GM12801 (cell line): Measurements from ENCODE around the gene PDCD6IP.

Source experiments
- TF ChIP-seq, protein P1 (sequence below): IDR thresholded peaks from one replicate; pipeline ENCODE4 v1.5.1; 2011; ENCODE audit warnings: control low read depth; ENCODE audit not compliant: insufficient read length; ENCODE audit errors: extremely low read depth

Gene PDCD6IP

DNA sequence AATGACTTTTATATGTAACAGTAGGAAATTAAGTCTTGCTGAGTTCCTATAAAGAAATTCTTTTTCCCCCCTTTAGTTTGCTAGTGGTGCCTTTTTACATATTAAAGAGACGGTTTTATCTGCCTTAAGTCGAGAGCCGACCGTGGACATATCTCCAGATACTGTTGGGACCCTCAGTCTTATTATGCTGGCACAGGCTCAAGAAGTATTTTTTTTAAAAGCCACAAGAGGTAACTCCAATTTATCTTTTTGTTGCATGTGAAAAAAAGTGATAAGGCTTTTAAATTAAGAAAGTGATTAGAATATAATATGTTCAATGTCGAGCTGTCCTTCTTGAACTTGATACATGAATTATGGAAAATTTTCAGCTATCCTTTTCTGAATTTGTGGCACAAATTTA lies 26.7 kb downstream of the PDCD6IP start:
- TF ChIP-seq, protein P1, sequence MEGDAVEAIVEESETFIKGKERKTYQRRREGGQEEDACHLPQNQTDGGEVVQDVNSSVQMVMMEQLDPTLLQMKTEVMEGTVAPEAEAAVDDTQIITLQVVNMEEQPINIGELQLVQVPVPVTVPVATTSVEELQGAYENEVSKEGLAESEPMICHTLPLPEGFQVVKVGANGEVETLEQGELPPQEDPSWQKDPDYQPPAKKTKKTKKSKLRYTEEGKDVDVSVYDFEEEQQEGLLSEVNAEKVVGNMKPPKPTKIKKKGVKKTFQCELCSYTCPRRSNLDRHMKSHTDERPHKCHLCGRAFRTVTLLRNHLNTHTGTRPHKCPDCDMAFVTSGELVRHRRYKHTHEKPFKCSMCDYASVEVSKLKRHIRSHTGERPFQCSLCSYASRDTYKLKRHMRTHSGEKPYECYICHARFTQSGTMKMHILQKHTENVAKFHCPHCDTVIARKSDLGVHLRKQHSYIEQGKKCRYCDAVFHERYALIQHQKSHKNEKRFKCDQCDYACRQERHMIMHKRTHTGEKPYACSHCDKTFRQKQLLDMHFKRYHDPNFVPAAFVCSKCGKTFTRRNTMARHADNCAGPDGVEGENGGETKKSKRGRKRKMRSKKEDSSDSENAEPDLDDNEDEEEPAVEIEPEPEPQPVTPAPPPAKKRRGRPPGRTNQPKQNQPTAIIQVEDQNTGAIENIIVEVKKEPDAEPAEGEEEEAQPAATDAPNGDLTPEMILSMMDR, result no peak

DNA sequence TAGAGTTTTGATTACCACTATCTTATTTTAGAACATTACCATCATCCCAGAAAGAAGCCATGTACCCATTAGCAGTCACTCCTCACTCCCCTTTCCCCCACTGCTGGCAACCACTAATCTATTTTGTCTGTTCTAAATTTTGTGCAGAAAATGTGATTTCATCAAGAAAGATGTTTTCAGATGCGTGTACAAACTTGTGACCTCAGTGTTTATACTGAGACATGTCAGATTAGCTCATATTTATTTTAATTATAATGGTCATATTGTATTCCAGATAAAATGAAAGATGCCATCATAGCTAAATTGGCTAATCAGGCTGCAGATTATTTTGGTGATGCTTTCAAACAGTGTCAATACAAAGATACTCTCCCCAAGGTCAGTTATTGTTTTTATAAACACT lies 27.8 kb downstream of the PDCD6IP start:
- TF ChIP-seq, protein P1, result no peak

DNA sequence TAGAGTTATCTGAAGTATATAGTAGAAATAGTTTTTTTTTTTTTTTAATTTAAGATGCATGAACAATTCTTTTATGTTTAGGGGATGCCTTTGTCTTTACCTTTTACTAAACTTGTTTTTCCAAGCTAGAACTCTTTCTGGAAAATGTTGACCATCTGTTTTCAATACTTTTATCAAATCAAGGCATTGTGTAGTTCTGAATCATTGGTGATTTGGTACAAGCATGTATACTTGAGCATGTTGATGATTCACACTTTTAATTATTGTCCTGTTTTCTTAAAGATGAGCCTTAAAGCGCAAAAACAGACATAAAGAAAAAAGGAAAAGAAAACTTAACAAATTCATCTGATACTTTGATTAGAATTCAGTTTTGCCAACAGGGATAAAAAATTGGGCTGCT lies 28.3 kb downstream of the PDCD6IP start:
- TF ChIP-seq, protein P1, result no peak

DNA sequence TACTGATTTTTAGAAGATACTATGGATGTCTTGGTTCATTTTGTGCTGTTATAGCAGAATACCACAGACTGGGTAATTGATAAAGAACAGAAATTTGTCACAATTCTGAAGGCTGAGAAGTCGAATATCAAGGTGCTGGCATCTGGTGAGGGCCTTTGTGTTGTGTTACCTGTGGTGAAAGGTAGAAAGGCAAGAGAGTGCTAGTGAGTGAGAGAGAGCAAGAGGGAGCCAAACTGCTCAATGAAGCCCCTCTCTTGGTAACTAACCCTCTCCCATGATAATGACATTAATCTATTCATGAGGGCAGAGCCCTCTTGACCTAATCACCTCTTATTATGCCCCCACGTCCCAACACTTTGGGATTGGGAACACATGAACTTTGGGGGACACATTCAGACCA lies 31.3 kb downstream of the PDCD6IP start:
- TF ChIP-seq, protein P1, result no peak

DNA sequence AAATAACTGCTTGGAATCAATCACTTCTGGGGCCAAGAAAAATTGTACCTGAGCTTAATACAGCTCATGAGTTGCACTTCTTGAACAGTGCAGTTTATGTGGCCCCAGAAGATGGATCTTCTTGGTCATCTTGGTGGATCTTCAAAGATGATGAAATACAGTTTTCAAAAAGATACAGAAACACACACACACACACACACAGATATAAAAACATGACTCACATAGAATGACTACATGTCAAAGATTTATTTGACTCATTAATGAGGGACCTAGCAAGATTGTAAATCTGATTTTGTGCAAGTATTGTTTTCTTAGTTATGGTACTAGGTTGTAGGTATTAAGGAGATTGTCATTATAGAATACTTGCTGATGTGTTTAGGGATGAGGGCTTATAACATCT lies 32.6 kb downstream of the PDCD6IP start:
- TF ChIP-seq, protein P1, result no peak

DNA sequence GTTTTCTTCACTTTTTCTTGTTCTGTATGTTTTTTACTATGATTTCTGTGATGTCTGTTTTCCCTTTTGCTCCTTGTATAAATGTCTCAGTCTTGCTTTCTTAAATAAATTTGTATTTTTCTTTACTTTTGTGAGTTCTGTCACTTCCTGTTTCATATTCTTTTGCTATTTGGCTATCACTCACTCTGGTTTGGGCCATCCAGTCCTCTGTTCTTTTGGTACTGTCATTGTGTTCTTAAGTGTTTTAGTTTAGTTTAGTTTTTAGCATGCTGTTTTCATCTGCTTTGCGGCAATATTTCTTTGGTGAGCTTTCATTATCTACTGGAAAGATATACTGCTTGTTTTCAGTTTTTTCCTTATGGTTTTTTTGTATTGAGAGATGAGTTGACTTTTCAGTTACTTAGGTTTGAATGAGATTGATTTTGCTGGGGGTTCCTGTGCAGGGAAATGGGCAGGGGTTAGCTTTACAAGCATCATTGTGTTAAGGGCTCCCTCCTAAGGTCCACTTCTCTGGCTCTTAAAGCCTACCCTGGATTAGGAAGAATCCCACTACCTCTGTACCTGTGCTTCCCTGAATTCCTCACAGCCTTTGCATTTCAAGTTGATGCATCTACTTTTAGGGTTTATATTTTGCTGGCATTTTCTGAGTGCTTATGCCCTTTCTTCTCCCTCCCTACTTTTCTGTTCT lies 35.1 kb downstream of the PDCD6IP start:
- TF ChIP-seq, protein P1, result no peak

DNA sequence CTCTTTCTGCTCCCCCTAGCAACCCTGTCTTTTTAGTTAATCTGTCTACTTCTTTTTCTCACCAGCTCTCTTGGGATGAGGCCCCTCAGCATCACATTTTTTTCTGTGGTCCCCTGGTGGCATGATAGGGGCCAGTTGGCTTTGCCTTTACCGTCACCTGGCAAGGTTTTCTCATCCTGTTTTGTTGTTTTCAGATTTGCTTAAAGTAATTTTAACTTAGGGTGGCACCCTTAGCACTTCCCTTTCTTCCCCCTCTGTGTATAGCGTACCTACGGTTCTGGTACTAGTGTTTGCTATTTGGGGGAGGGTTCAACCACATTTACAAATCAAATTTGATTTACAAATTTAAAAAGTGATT lies 35.6 kb downstream of the PDCD6IP start:
- TF ChIP-seq, protein P1, result no peak
